ENCODE data around the gene LINGO4.

- TF ChIP-seq CTCF (conservative IDR thresholded peaks at IDR 0.05; ENCODE audit: low read length): no peak
- TF ChIP-seq EZH2phosphoT487 (IDR thresholded peaks at IDR 0.05; ENCODE audit: borderline replicate concordance): no peak
Observed at GRCh38 chr1:151775894-151776664, 29.1 kb downstream of the LINGO4 start.

Data from Loucy (cell line).